Neural progenitor cell (in vitro differentiated cells): ENCODE data around the gene EP400. TPM values are rescaled to one million over a fixed set of nuclear protein-coding genes. Genes with fewer than 3 reads are reported as not detected.

Experiments
- DNase-seq: peaks from one replicate; pipeline ENCODE4 v3.0.0-alpha.2; 2016; ENCODE audit warnings: low spot score
- H2AFZ ChIP-seq: fragments of 200-600 bp; sonication (generic); replicated peaks from 2 replicates; pipeline ENCODE4 v1.6.1; 2016; ENCODE audit warnings: antibody characterized with exemption
- H3F3A ChIP-seq: fragments of 200-600 bp; sonication (generic); 2 replicates; pipeline ENCODE4 v1.6.1; 2016; ENCODE audit warnings: antibody characterized with exemption, low read depth
- H3K27ac ChIP-seq: fragments of 200-600 bp; sonication (generic); 2 replicates; pipeline ENCODE4 v1.5.1; 2016; ENCODE audit warnings: mild to moderate bottlenecking
- H3K27me3 ChIP-seq: fragments of 200-600 bp; sonication (generic); 2 replicates; pipeline ENCODE4 v1.6.1; 2016; ENCODE audit warnings: mild to moderate bottlenecking, moderate library complexity
- H3K36me3 ChIP-seq: fragments of 200-600 bp; sonication (generic); 2 replicates; pipeline ENCODE4 v1.5.1; 2016
- H3K4me1 ChIP-seq: fragments of 200-600 bp; sonication (generic); 2 replicates; pipeline ENCODE4 v1.6.1; 2016; ENCODE audit warnings: mixed run types
- H3K4me2 ChIP-seq: fragments of 200-600 bp; sonication (generic); 2 replicates; pipeline ENCODE4 v1.6.1; 2016
- H3K4me3 ChIP-seq: fragments of 200-600 bp; sonication (generic); 2 replicates; pipeline ENCODE4 v1.5.1; 2016
- H3K79me2 ChIP-seq: fragments of 200-600 bp; sonication (generic); 2 replicates; pipeline ENCODE4 v1.6.1; 2016; ENCODE audit warnings: low read depth
- H3K9ac ChIP-seq: fragments of 200-600 bp; sonication (generic); 2 replicates; pipeline ENCODE4 v1.6.1; 2016
- H3K9me3 ChIP-seq: fragments of 200-600 bp; sonication (generic); 2 replicates; pipeline ENCODE4 v1.5.1; 2016; ENCODE audit warnings: low read depth
- H4K20me1 ChIP-seq: fragments of 200-600 bp; sonication (generic); 2 replicates; pipeline ENCODE4 v1.6.1; 2016; ENCODE audit warnings: low read depth
- H3K27ac Mint-ChIP-seq: 3 replicates; pipeline ENCODE4 v1.8.0; 2021; ENCODE audit warnings: mixed read lengths
- H3K27me3 Mint-ChIP-seq: 2 replicates; pipeline ENCODE4 v1.8.0; 2022; ENCODE audit warnings: low read depth, mild to moderate bottlenecking, inconsistent platforms, moderate library complexity, mixed read lengths; ENCODE audit not compliant: insufficient read depth
- H3K36me3 Mint-ChIP-seq: 3 replicates; pipeline ENCODE4 v1.8.0; 2021; ENCODE audit warnings: mixed read lengths
- H3K4me1 Mint-ChIP-seq: 3 replicates; pipeline ENCODE4 v1.8.0; 2021; ENCODE audit warnings: mixed read lengths
- H3K4me3 Mint-ChIP-seq: 3 replicates; pipeline ENCODE4 v1.8.0; 2021; ENCODE audit warnings: mild to moderate bottlenecking, moderate library complexity, mixed read lengths
- H3K9me3 Mint-ChIP-seq: 3 replicates; pipeline ENCODE4 v1.8.0; 2020; ENCODE audit warnings: mixed read lengths
- EZH2 ChIP-seq: fragments of 200-600 bp; sonication (generic); IDR thresholded peaks from 2 replicates; pipeline ENCODE4 v1.6.1; 2017; ENCODE audit warnings: antibody characterized with exemption, mild to moderate bottlenecking, moderate library complexity
- EZH2phosphoT487 ChIP-seq: fragments of 200-600 bp; sonication (generic); IDR thresholded peaks from 2 replicates; pipeline ENCODE4 v1.6.1; 2017; ENCODE audit warnings: antibody characterized with exemption
- total RNA-seq: library from RNA; depleted of rRNA; stranded (reverse); fragments of >200 nt; gene quantifications from 2 replicates; pipeline ENCODE4 v1.2.3, GENCODE V29; 2015; ENCODE audit warnings: low replicate concordance
- TF ChIP-seq, protein P1 (sequence below): fragments of 200-600 bp; sonication (generic); IDR thresholded peaks from 2 replicates; pipeline ENCODE4 v1.5.1; 2017; ENCODE audit warnings: antibody characterized with exemption, mild to moderate bottlenecking

EP400 gene
- total RNA-seq, 1 donor from 2014 or later: 16.3 TPM

DNA sequence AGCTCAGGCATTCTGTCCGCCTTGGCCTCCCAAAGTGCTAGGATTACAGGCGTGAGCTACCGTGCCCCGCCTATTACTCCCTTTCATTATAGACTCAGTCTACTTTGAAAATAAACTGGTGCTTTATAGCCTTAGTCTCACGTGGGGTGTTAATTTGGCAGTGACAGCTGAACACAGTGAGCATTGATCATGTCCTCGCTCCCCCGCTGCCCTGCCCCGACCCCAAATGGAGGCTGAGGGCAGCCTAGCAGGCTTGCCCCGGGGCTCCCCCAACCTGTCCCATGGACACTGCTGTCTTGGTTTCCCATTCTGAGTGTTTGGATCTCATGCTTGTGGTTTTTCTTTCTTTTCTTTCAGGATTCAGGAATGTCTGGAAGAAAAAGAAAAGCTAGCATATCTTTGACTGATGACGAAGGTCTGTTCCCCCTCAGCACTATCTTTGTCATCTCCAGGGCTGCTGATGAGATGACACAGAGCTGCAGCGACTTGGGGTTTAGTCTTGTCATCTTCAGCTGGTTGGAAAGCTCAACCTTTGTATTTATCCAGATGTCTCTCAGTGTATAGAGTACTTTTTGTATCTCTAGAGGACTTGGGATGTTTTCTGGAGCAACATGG, 42.2 kb downstream of the EP400 start:
- H3K27ac ChIP-seq: peak overlapping the region; percentile 100
- no peak for DNase-seq
- Mint-ChIP-seq H3K4me1 (peaks cover 34% of the 10 kb centered on the region), H3K4me3 (peak overlapping the region; percentile 13), H3K27me3 (peaks cover 6% of the 10 kb centered on the region), H3K27ac (no peak overlapping the region), H3K36me3 (peaks cover 51% of the 10 kb centered on the region), H3K9me3 (no peaks in the 10 kb centered on the region)
- no peak for TF ChIP-seq EZH2phosphoT487
- TF ChIP-seq, protein P1, sequence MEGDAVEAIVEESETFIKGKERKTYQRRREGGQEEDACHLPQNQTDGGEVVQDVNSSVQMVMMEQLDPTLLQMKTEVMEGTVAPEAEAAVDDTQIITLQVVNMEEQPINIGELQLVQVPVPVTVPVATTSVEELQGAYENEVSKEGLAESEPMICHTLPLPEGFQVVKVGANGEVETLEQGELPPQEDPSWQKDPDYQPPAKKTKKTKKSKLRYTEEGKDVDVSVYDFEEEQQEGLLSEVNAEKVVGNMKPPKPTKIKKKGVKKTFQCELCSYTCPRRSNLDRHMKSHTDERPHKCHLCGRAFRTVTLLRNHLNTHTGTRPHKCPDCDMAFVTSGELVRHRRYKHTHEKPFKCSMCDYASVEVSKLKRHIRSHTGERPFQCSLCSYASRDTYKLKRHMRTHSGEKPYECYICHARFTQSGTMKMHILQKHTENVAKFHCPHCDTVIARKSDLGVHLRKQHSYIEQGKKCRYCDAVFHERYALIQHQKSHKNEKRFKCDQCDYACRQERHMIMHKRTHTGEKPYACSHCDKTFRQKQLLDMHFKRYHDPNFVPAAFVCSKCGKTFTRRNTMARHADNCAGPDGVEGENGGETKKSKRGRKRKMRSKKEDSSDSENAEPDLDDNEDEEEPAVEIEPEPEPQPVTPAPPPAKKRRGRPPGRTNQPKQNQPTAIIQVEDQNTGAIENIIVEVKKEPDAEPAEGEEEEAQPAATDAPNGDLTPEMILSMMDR: no peak
- TF ChIP-seq EZH2: no peak
- no peak overlapping the region for H2AFZ ChIP-seq
- H3K4me2 ChIP-seq: peak overlapping the region; percentile 84
- H3K9me3 ChIP-seq: no peaks in the 10 kb centered on the region
- H3K9ac ChIP-seq: no peak overlapping the region
- no peak overlapping the region for H3K4me3 ChIP-seq
- peaks cover 57% of the 10 kb centered on the region for H3K4me1 ChIP-seq
- H3F3A ChIP-seq: peaks cover 52% of the 10 kb centered on the region
- peaks cover 12% of the 10 kb centered on the region for H3K36me3 ChIP-seq
- H3K79me2 ChIP-seq: peaks cover 9% of the 10 kb centered on the region
- H3K27me3 ChIP-seq: no peaks in the 10 kb centered on the region
- peaks cover 4% of the 10 kb centered on the region for H4K20me1 ChIP-seq

DNA sequence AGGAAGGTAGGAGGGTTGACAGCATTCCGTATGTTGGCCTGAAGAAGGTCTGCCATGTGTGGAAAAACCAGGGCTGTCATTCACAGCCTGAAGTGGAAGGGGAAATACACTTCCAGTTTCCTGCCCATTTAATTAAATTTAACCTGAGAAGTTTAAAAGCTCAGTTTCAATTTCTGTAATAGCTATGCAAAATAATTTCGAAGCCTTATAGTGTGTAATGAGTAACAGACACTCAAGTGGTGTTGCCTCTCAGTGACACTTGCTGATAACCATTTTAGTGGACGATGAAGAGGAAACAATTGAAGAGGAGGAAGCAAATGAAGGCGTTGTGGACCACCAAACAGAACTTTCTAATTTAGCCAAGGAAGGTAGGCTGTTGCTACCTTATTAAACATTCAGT, 44.8 kb downstream of the EP400 start:
- no peak overlapping the region for H3K4me3 Mint-ChIP-seq
- Histone ChIP-seq H2AFZ (no peak overlapping the region), H3K27me3 (no peaks in the 10 kb centered on the region), H3K4me3 (no peak overlapping the region), H4K20me1 (peaks cover 4% of the 10 kb centered on the region), H3K36me3 (peaks cover 7% of the 10 kb centered on the region), H3K4me2 (no peak overlapping the region), H3K9me3 (no peaks in the 10 kb centered on the region), H3F3A (peaks cover 26% of the 10 kb centered on the region), H3K4me1 (peaks cover 38% of the 10 kb centered on the region), H3K9ac (no peak overlapping the region), H3K79me2 (peaks cover 25% of the 10 kb centered on the region), H3K27ac (no peak overlapping the region)
- TF ChIP-seq EZH2phosphoT487 (no peak), EZH2 (no peak)
- TF ChIP-seq, protein P1: no peak
- no peak for DNase-seq
- H3K27ac Mint-ChIP-seq: no peak overlapping the region
- H3K9me3 Mint-ChIP-seq: no peaks in the 10 kb centered on the region
- H3K36me3 Mint-ChIP-seq: peaks cover 41% of the 10 kb centered on the region
- peaks cover 2% of the 10 kb centered on the region for H3K27me3 Mint-ChIP-seq
- H3K4me1 Mint-ChIP-seq: peaks cover 19% of the 10 kb centered on the region

DNA sequence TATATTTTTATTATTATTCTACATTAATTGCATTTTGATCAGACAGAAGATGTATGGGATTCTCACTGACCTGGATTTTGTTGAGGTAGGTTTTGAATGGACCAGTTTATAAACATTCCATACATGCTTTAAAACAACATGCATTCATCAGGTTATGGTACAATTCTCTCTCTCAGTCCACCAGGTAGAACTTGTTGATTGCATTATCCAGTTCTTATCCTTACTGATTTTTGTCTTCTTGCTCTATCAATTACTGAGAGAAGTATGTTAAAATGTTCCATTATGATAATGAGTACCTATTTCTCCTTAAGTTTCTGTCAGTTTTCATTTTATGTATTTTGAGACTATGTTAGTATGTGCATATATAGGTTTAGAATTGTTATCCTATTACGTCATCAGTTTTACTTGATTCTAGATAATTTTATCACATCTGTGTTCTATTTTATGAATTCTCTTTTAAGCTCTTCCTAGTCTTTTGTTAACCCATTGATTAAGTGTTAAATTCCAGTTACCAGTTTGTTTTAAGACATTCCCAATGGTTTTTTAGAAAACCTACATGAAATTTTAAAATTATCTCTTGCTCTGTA, 50.6 kb downstream of the EP400 start:
- no peak for DNase-seq
- Histone ChIP-seq H3K9me3 (no peaks in the 10 kb centered on the region), H3K9ac (no peak overlapping the region), H3K4me1 (peaks cover 12% of the 10 kb centered on the region), H3K4me3 (no peak overlapping the region), H3F3A (peaks cover 15% of the 10 kb centered on the region), H4K20me1 (peaks cover 10% of the 10 kb centered on the region), H3K79me2 (peaks cover 31% of the 10 kb centered on the region), H3K36me3 (no peaks in the 10 kb centered on the region), H3K27me3 (no peaks in the 10 kb centered on the region), H3K27ac (no peak overlapping the region), H2AFZ (no peak overlapping the region), H3K4me2 (no peak overlapping the region)
- Mint-ChIP-seq H3K4me3 (no peak overlapping the region), H3K27ac (no peak overlapping the region), H3K9me3 (no peaks in the 10 kb centered on the region), H3K27me3 (peaks cover 2% of the 10 kb centered on the region), H3K36me3 (peaks cover 6% of the 10 kb centered on the region), H3K4me1 (peaks cover 8% of the 10 kb centered on the region)
- TF ChIP-seq EZH2: no peak
- TF ChIP-seq, protein P1: no peak
- TF ChIP-seq EZH2phosphoT487: no peak
